T-helper 17 cell (primary cell): ENCODE data around the gene THPO. TPM values are rescaled to one million over a fixed set of nuclear protein-coding genes. Genes with fewer than 3 reads are reported as not detected.

Experiments
- ATAC-seq: fragments of 150-1000 bp; cut with Tn5 transposase; 2 replicates; pipeline ENCODE4 v1.10.0; 2021; ENCODE audit warnings: mild to moderate bottlenecking, moderate library complexity
- DNase-seq, 3 donors: peaks; one replicate each; pipeline versions ENCODE4 v3.0.0 to v3.0.0-alpha.2; 2020 to 2021
- H3K9me3 ChIP-seq: one replicate; pipeline ENCODE4 v1.7.0; 2013; ENCODE audit warnings: low read length, mild to moderate bottlenecking; ENCODE audit not compliant: control insufficient read depth, poor library complexity, severe bottlenecking
- H3K27ac Mint-ChIP-seq: one replicate; pipeline ENCODE4 v1.8.0; 2022; ENCODE audit warnings: mild to moderate bottlenecking, moderate library complexity, mixed read lengths
- H3K27me3 Mint-ChIP-seq: one replicate; pipeline ENCODE4 v1.8.0; 2022; ENCODE audit warnings: mixed read lengths
- H3K36me3 Mint-ChIP-seq: one replicate; pipeline ENCODE4 v1.8.0; 2022; ENCODE audit warnings: low read depth, mixed read lengths
- H3K4me1 Mint-ChIP-seq: one replicate; pipeline ENCODE4 v1.8.0; 2022; ENCODE audit warnings: mild to moderate bottlenecking, mixed read lengths
- H3K4me3 Mint-ChIP-seq: one replicate; pipeline ENCODE4 v1.8.0; 2022; ENCODE audit warnings: mild to moderate bottlenecking, moderate library complexity, mixed read lengths
- total RNA-seq, 4 donors: library from RNA in 2 of 4; stranded (reverse) in 2 of 4; gene quantifications; one replicate each; pipeline ENCODE4 v1.2.3 and lab custom pipeline; 2022 to 2026

THPO gene
- total RNA-seq, 2 donors from 2014 or later: not detected

DNA sequence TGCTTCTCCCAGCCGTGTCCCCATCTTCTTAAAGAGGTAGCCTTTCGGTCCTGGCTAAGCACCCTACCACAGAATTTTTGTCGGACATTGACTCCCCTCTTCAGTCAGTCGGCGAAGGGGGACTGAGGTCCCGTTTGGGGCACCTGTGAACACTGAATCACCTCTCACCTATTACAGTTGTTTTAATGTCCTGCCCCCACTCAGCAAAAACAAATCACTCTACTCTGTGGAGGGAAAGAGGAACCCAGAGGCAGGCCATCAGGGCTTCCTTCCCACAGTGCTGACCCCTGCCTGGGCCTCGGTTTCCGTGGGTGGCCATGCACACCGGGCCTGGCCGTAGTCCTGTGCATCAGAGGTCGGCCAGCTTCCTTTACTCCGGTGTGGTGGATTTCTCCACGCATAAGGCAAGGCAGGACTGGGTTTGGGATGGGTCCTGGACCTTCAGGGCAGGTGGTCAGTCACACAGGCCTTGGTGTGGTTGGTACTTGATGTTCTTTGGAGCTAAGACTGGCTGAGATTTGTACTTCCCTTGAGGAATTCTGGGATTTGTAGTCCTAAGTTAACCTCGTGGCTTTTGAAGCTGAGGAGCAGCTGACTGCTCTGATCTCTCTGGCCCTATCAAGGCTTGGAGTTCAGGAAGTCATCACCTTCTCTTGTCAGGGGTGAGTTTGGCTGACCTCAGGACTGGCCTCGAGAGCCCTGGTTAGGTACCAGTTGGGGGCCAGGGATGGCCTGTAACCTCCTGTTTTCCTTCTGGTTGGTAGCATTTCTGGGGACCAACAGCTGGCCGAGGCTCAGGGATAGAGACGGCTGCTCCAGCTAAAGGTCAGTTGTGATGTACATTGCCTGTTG lies 41.2 kb downstream of the THPO start:
- H3K36me3 Mint-ChIP-seq: peaks cover 19% of the 10 kb centered on the region
- peak overlapping the region; percentile 95 for H3K27ac Mint-ChIP-seq
- DNase-seq (no peak), ATAC-seq (no peak)
- no peaks in the 10 kb centered on the region for H3K9me3 ChIP-seq
- H3K4me1 Mint-ChIP-seq: peaks cover 54% of the 10 kb centered on the region
- H3K27me3 Mint-ChIP-seq: peaks cover 7% of the 10 kb centered on the region
- peak overlapping the region; percentile 93 for H3K4me3 Mint-ChIP-seq

GRCh38 chr3:184335661-184336546 lies 42.1 kb downstream of the THPO start:
- H3K4me3 Mint-ChIP-seq: peak overlapping the region; percentile 93
- DNase-seq (peak; percentile 82 to 89 (median 84)), ATAC-seq (peak; percentile 80)
- H3K4me1 Mint-ChIP-seq: peaks cover 51% of the 10 kb centered on the region
- peak overlapping the region; percentile 95 for H3K27ac Mint-ChIP-seq
- H3K9me3 ChIP-seq: no peaks in the 10 kb centered on the region
- H3K36me3 Mint-ChIP-seq: peaks cover 19% of the 10 kb centered on the region
- peaks cover 7% of the 10 kb centered on the region for H3K27me3 Mint-ChIP-seq

DNA sequence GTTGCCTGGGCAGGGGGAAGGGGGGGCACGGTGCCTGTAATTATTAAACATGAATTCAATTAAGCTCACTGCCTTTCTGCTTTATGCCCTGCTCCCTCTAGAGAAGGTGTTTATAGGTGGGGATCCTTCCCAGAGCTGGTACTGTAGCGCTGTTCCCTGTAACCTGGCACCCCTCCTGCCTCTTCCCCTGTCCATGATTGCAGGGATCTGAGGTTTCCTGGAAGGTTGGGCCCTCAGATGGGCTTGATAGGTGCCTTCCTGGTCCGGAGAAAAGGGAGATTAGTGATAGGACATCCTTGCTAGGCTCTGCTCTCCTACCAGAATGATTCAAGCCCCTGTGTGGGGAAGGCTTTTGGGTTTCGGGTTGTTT lies 42.7 kb downstream of the THPO start:
- Mint-ChIP-seq H3K4me1 (peaks cover 45% of the 10 kb centered on the region), H3K27ac (peak overlapping the region; percentile 95), H3K4me3 (peak overlapping the region; percentile 93), H3K36me3 (peaks cover 19% of the 10 kb centered on the region), H3K27me3 (peaks cover 7% of the 10 kb centered on the region)
- H3K9me3 ChIP-seq: no peaks in the 10 kb centered on the region
- peak; percentile 5 for ATAC-seq
- no peak for DNase-seq

GRCh38 chr3:184334470-184335158 lies 43.4 kb downstream of the THPO start:
- Mint-ChIP-seq H3K4me3 (peak overlapping the region; percentile 77), H3K27me3 (peaks cover 7% of the 10 kb centered on the region), H3K27ac (peak overlapping the region; percentile 95), H3K36me3 (peaks cover 20% of the 10 kb centered on the region), H3K4me1 (peaks cover 46% of the 10 kb centered on the region)
- H3K9me3 ChIP-seq: no peaks in the 10 kb centered on the region
- DNase-seq (peak in 1 of 3 donors; percentile 22), ATAC-seq (peak; percentile 33)

GRCh38 chr3:184333700-184334099 lies 44.3 kb downstream of the THPO start:
- peaks cover 26% of the 10 kb centered on the region for H3K36me3 Mint-ChIP-seq
- ATAC-seq (no peak), DNase-seq (no peak)
- H3K27me3 Mint-ChIP-seq: peaks cover 7% of the 10 kb centered on the region
- H3K4me1 Mint-ChIP-seq: peaks cover 44% of the 10 kb centered on the region
- H3K9me3 ChIP-seq: no peaks in the 10 kb centered on the region
- peak overlapping the region; percentile 95 for H3K27ac Mint-ChIP-seq
- H3K4me3 Mint-ChIP-seq: peak overlapping the region; percentile 59

- Mint-ChIP-seq H3K4me3 (peak overlapping the region; percentile 59), H3K4me1 (peaks cover 44% of the 10 kb centered on the region), H3K27ac (peak overlapping the region; percentile 95), H3K36me3 (peaks cover 29% of the 10 kb centered on the region), H3K27me3 (peaks cover 7% of the 10 kb centered on the region)
- no peaks in the 10 kb centered on the region for H3K9me3 ChIP-seq
- ATAC-seq: no peak
- no peak for DNase-seq
These were observed 44.8 kb downstream of the THPO start for GRCh38 chr3:184333190-184333589.

DNA sequence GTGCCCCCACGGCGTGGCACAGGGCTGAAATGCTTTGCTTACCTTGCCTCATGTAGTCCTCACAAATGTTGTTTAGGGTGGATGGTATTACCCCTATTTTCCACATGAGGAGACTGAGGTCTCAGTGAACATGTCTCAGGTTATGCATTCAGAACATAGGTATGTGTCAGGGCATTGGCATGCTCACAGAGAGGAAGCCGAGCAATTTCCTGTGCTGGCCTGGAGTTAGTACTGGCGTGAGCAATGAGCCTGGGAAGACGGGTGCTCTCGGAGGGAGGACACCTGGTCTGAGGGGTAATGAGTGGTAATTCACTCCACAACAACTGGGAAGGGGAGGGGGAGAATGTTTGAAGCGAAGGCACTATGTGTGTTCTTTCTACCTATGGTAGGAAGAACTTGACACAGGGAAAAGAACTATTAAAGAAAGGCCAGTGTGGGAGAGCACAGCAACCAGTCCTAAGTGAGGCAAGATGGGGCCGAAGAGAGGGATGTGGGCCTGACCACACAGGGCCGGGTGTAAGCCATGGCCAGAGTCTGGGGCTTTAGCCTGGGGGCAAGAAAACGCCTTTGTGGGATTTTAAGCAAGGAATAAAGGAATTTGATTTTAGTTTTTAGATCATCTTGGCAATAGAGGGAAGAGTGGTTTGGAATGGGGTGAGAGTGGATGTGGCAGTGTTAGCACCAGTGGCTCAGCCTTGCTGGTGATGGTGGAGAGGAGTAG lies 45.5 kb downstream of the THPO start:
- H3K27ac Mint-ChIP-seq: peak overlapping the region; percentile 95
- peaks cover 4% of the 10 kb centered on the region for H3K27me3 Mint-ChIP-seq
- peaks cover 39% of the 10 kb centered on the region for H3K4me1 Mint-ChIP-seq
- no peaks in the 10 kb centered on the region for H3K9me3 ChIP-seq
- peak overlapping the region; percentile 25 for H3K4me3 Mint-ChIP-seq
- no peak for ATAC-seq
- DNase-seq: no peak
- H3K36me3 Mint-ChIP-seq: peaks cover 26% of the 10 kb centered on the region

DNA sequence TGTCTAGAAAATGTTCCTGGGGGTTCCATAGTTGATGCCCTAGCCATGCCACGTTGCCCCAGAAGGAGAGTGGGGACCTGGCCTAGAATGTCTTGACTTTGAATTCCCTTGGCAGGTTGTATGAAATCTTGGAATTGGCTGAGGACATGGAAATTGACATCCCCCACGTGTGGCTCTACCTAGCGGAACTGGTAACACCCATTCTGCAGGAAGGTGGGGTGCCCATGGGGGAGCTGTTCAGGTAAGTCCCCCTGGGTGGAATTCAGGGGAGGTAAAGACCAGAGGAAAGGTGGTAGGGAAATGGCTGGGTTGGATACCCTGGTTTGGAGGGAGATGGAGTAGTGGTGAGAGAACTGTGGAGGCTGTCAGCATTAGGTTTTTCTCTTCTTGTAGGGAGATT lies 49.5 kb downstream of the THPO start:
- H3K27me3 Mint-ChIP-seq: no peaks in the 10 kb centered on the region
- peak overlapping the region; percentile 84 for H3K27ac Mint-ChIP-seq
- peaks cover 31% of the 10 kb centered on the region for H3K36me3 Mint-ChIP-seq
- ATAC-seq: no peak
- no peak overlapping the region for H3K4me3 Mint-ChIP-seq
- peaks cover 26% of the 10 kb centered on the region for H3K4me1 Mint-ChIP-seq
- DNase-seq: no peak
- no peaks in the 10 kb centered on the region for H3K9me3 ChIP-seq

DNA sequence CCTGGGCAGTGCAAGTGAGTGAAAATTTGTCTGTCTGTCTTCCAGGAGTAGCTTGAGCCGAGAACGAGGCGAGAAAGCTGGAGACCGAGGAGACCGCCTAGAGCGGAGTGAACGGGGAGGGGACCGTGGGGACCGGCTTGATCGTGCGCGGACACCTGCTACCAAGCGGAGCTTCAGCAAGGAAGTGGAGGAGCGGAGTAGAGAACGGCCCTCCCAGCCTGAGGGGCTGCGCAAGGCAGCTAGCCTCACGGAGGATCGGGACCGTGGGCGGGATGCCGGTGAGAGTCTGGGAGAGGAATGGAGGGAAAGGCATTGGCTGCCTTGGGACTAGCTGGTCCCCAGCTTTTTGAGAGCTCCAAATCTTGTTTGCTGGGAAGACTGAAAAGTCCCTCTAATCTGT lies 50.8 kb downstream of the THPO start:
- H3K4me1 Mint-ChIP-seq: peaks cover 13% of the 10 kb centered on the region
- ATAC-seq: no peak

GRCh38 chr3:184325715-184326369 lies 52.2 kb downstream of the THPO start:
- Mint-ChIP-seq H3K36me3 (peaks cover 27% of the 10 kb centered on the region), H3K4me3 (peak overlapping the region; percentile 56), H3K27me3 (no peaks in the 10 kb centered on the region), H3K4me1 (peaks cover 13% of the 10 kb centered on the region), H3K27ac (no peak overlapping the region)
- no peaks in the 10 kb centered on the region for H3K9me3 ChIP-seq
- DNase-seq: no peak
- ATAC-seq: no peak

More for the DNA sequence above, 50.8 kb downstream of the THPO start:
- H3K9me3 ChIP-seq: no peaks in the 10 kb centered on the region
- H3K4me3 Mint-ChIP-seq: peak overlapping the region; percentile 62
- peak overlapping the region; percentile 37 for H3K27ac Mint-ChIP-seq
- DNase-seq: no peak
- H3K36me3 Mint-ChIP-seq: peaks cover 24% of the 10 kb centered on the region
- H3K27me3 Mint-ChIP-seq: no peaks in the 10 kb centered on the region

GRCh38 chr3:184325269-184325668 lies 52.7 kb downstream of the THPO start:
- H3K9me3 ChIP-seq: no peaks in the 10 kb centered on the region
- no peak for ATAC-seq
- DNase-seq: no peak
- H3K4me3 Mint-ChIP-seq: no peak overlapping the region
- H3K4me1 Mint-ChIP-seq: peaks cover 13% of the 10 kb centered on the region
- no peaks in the 10 kb centered on the region for H3K27me3 Mint-ChIP-seq
- peaks cover 29% of the 10 kb centered on the region for H3K36me3 Mint-ChIP-seq
- no peak overlapping the region for H3K27ac Mint-ChIP-seq

- H3K27me3 Mint-ChIP-seq: no peaks in the 10 kb centered on the region
- DNase-seq: no peak
- peaks cover 21% of the 10 kb centered on the region for H3K36me3 Mint-ChIP-seq
- peak overlapping the region; percentile 32 for H3K27ac Mint-ChIP-seq
- H3K4me3 Mint-ChIP-seq: no peak overlapping the region
- peaks cover 16% of the 10 kb centered on the region for H3K4me1 Mint-ChIP-seq
- no peaks in the 10 kb centered on the region for H3K9me3 ChIP-seq
- ATAC-seq: no peak
These were observed 54.3 kb downstream of the THPO start for GRCh38 chr3:184323696-184324095.
